Neutrophil (primary cell): ENCODE data around the gene TSHZ2.

Experiments
- H3K27ac ChIP-seq: fragments of 200-600 bp; sonication (generic); 2 replicates; pipeline ENCODE4 v1.5.1; 2016; ENCODE audit warnings: mild to moderate bottlenecking, moderate library complexity
- H3K27me3 ChIP-seq: fragments of 200-600 bp; sonication (generic); 2 replicates; pipeline ENCODE4 v1.6.0; 2016; ENCODE audit warnings: mild to moderate bottlenecking
- H3K36me3 ChIP-seq: fragments of 200-600 bp; sonication (generic); 2 replicates; pipeline ENCODE4 v1.5.1; 2017
- H3K4me1 ChIP-seq, 2 experiments: fragments of 200-600 bp in 1 of 2; sonication (generic) in 1 of 2; 1 replicate in 1 of 2; 2 replicates in 1 of 2; pipeline versions ENCODE4 v1.5.1 to v1.6.1; 2013 to 2016; ENCODE audit warnings: low read depth in 1 of 2, low read length in 1 of 2, mild to moderate bottlenecking in 1 of 2, moderate library complexity in 1 of 2; ENCODE audit not compliant: control insufficient read depth in 1 of 2, insufficient read depth in 1 of 2
- H3K4me3 ChIP-seq, 2 experiments: fragments of 200-600 bp in 1 of 2; sonication (generic) in 1 of 2; 1 replicate in 1 of 2; 2 replicates in 1 of 2; pipeline ENCODE4 v1.5.1; 2013 to 2016; ENCODE audit warnings: low read depth in 1 of 2, low read length in 1 of 2, mild to moderate bottlenecking in 1 of 2, moderate library complexity in 1 of 2
- H3K9me3 ChIP-seq: fragments of 200-600 bp; sonication (generic); 2 replicates; pipeline ENCODE4 v1.5.1; 2016
- TF ChIP-seq, protein P1 (sequence below): fragments of 200-600 bp; sonication (generic); IDR thresholded peaks from 2 replicates; pipeline ENCODE4 v1.5.1; 2016; ENCODE audit warnings: antibody characterized with exemption

The TSHZ2 gene

DNA sequence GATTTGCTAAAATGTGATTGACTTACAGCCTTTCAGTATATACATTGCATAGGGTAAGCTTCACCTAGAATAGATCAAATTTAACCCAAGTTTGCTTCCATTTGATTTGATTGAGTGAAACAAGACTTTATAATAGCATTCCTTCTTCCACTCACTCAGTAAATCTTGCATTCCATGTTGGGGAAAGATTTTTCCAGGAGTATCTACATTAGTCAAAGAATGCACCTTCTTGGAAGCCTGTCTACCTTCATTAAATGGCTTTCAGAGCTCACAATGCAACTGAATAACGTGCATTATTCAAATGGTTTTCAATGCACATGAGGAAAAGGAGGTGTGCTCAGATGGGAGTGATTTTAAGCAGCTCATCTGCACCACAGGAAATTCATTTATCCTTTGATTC, 38.3 kb upstream of the TSHZ2 start:
- Histone ChIP-seq H3K4me1 (no peaks in the 10 kb centered on the region), H3K27ac (no peak overlapping the region), H3K4me3 (no peak overlapping the region), H3K9me3 (no peaks in the 10 kb centered on the region), H3K27me3 (no peaks in the 10 kb centered on the region), H3K36me3 (no peaks in the 10 kb centered on the region)
- TF ChIP-seq, protein P1, sequence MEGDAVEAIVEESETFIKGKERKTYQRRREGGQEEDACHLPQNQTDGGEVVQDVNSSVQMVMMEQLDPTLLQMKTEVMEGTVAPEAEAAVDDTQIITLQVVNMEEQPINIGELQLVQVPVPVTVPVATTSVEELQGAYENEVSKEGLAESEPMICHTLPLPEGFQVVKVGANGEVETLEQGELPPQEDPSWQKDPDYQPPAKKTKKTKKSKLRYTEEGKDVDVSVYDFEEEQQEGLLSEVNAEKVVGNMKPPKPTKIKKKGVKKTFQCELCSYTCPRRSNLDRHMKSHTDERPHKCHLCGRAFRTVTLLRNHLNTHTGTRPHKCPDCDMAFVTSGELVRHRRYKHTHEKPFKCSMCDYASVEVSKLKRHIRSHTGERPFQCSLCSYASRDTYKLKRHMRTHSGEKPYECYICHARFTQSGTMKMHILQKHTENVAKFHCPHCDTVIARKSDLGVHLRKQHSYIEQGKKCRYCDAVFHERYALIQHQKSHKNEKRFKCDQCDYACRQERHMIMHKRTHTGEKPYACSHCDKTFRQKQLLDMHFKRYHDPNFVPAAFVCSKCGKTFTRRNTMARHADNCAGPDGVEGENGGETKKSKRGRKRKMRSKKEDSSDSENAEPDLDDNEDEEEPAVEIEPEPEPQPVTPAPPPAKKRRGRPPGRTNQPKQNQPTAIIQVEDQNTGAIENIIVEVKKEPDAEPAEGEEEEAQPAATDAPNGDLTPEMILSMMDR, result no peak

DNA sequence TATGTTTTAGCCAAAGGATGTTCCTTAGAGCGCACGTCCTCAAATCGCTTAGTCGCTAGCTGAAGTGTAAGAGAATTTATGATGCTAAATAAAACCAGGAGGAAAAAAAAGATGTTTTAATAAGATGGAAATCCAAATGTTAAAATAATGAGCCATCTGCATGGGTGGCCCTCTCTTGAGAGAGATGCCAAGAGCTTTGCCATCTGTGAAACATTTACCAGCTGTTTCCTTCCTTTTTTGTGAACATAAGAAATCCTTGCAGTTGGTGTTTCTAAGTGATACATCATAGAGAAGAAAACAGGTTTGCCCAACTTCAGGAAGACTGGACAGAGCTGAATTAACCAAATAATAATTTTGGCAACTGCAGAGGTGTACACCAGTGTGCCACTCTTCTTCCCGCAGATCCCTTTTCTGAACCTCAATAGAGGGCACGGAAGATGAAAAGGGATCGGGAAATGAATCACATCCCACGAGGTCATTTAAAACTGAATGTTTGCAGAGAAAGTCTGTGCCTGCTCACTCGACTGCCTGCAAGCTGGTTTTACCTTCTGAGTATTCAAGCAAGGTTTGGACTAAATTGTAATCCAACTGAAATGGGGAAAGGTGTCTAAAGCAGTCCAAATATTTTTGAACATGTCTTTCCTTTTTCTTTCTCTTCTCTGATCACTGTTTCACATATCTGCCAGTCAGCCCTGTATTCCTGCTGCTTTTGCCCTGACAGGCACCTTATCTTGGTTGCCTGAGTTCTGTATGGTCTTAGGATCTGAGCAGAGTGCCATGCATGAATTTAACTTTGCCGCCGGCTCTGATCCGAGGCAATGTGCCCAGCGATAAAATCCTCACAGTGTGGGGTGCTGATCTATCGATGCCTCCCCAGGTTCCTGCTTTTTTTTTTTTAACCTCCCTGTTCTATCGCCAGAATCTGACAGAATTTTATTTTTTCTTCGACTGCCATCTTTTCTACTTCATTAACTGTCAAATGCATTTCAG, 35.5 kb upstream of the TSHZ2 start:
- H3K27ac ChIP-seq, result no peak overlapping the region
- H3K4me1 ChIP-seq, result no peaks in the 10 kb centered on the region
- no peaks in the 10 kb centered on the region for H3K9me3 ChIP-seq
- H3K4me3 ChIP-seq, result no peak overlapping the region
- no peaks in the 10 kb centered on the region for H3K36me3 ChIP-seq
- TF ChIP-seq, protein P1, result no peak
- no peaks in the 10 kb centered on the region for H3K27me3 ChIP-seq

DNA sequence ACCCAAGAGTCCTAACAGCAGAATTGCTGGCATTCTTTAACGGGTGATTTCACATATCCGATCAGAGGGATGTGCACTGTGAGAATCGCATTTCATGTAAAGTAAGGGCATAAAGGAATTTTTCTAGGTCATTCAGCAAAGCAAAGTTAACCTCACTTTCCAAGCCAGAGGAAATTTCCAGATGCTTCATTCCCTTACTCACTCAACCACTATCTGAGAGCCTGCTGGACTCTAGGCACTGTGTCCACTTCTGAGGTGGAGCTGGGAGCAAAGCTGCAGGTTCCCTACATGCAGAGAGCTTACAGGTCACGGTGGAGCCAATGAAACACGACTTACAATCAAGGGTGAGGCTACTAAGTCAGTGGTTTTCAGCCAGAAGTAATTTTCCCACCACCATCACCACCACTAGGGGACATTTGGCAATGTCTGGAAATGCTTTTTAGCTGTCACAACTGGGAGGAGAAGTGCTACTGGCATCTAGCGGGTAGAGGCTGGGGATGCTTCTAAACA, 34.5 kb upstream of the TSHZ2 start:
- Histone ChIP-seq H3K9me3 (no peaks in the 10 kb centered on the region), H3K27ac (no peak overlapping the region), H3K4me1 (no peaks in the 10 kb centered on the region), H3K4me3 (no peak overlapping the region), H3K36me3 (no peaks in the 10 kb centered on the region), H3K27me3 (no peaks in the 10 kb centered on the region)
- TF ChIP-seq, protein P1, result no peak

DNA sequence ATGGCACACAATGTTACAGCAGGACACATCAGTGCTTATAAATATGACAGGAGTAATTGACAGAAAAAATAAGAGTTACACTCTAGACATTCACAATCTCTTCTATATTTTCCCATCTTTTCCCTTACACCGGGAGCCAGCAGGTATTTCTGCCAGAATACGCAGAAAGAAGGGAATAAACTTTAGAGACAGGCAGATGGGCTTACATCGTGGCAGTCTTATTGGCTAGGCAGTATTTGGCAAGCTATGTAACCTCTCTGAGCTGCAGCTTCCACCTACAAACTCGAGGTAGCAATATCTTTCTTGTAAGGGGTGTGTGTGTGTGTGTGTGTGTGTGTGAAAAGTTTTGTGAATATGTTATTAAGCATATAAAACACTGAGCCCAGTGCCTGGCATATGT, 33.0 kb upstream of the TSHZ2 start:
- Histone ChIP-seq H3K27me3 (no peaks in the 10 kb centered on the region), H3K4me3 (no peak overlapping the region), H3K4me1 (no peaks in the 10 kb centered on the region), H3K9me3 (no peaks in the 10 kb centered on the region), H3K36me3 (no peaks in the 10 kb centered on the region), H3K27ac (no peak overlapping the region)
- TF ChIP-seq, protein P1, result no peak

DNA sequence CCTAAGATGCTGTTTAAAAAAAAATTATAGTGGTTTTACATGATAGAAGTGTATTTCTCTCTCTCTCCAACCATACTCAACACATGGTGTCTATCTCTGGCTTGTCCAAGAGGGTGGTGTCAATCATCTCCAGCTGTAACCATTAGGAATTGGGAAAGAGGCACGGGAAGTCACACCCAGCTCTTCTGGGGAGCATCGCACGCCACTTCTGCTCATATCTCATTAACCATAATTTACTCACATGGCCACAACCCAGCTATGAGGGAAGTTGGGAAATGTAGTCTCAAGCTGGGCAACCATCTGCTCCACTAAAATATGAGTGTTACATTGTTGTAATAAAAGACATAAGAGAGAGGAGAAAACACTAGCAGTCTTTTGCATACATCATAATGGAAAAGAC, 30.4 kb upstream of the TSHZ2 start:
- Histone ChIP-seq H3K36me3 (no peaks in the 10 kb centered on the region), H3K4me3 (no peak overlapping the region), H3K9me3 (no peaks in the 10 kb centered on the region), H3K27me3 (no peaks in the 10 kb centered on the region), H3K27ac (no peak overlapping the region), H3K4me1 (no peaks in the 10 kb centered on the region)
- TF ChIP-seq, protein P1, result no peak
